HEK293 (cell line): ENCODE data around the gene KANSL3.
"Not testable (repeated sequence)": the region's sequence is repeated elsewhere in the genome, so short reads cannot be mapped to it uniquely, and the experiment has no call there.

Experiments
- ZNF449 ChIP-seq: fragments of 450-650 bp; formaldehyde crosslinking; IDR thresholded peaks from 2 replicates; pipeline ENCODE4 v1.5.1; 2017; ENCODE audit warnings: missing biosample characterization, mild to moderate bottlenecking, missing genetic modification characterization, moderate library complexity
- ZNF521 ChIP-seq: fragments of 450-650 bp; formaldehyde crosslinking; IDR thresholded peaks from 2 replicates; pipeline ENCODE4 v1.5.1; 2017; ENCODE audit warnings: missing biosample characterization, mild to moderate bottlenecking, missing genetic modification characterization
- ZNF664 ChIP-seq: fragments of 450-650 bp; formaldehyde crosslinking; IDR thresholded peaks from 2 replicates; pipeline ENCODE4 v1.5.1; 2016; ENCODE audit warnings: missing biosample characterization, missing genetic modification characterization

GRCh38 chr2:96665717-96666116, 27.6 kb upstream of the KANSL3 start:
- not testable (repeated sequence) for TF ChIP-seq ZNF449, ZNF521, ZNF664 (tag by site-specific recombination)
